Stimulated activated CD8-positive, alpha-beta memory T cell treated with anti-CD3 and anti-CD28 coated beads, Interleukin-7, amount 100 ng/mL, for 4 hours (primary cell): ENCODE results near the gene RASAL3.
"Not testable (repeated sequence)": the region's sequence is repeated elsewhere in the genome, so short reads cannot be mapped to it uniquely, and the experiment has no call there.

ENCODE experiments used
- DNase-seq, 2 donors: peaks; one replicate each; pipeline ENCODE4 v3.0.0-alpha.2; 2020; ENCODE audit warnings: low read depth in 2 of 2

The RASAL3 gene

DNA sequence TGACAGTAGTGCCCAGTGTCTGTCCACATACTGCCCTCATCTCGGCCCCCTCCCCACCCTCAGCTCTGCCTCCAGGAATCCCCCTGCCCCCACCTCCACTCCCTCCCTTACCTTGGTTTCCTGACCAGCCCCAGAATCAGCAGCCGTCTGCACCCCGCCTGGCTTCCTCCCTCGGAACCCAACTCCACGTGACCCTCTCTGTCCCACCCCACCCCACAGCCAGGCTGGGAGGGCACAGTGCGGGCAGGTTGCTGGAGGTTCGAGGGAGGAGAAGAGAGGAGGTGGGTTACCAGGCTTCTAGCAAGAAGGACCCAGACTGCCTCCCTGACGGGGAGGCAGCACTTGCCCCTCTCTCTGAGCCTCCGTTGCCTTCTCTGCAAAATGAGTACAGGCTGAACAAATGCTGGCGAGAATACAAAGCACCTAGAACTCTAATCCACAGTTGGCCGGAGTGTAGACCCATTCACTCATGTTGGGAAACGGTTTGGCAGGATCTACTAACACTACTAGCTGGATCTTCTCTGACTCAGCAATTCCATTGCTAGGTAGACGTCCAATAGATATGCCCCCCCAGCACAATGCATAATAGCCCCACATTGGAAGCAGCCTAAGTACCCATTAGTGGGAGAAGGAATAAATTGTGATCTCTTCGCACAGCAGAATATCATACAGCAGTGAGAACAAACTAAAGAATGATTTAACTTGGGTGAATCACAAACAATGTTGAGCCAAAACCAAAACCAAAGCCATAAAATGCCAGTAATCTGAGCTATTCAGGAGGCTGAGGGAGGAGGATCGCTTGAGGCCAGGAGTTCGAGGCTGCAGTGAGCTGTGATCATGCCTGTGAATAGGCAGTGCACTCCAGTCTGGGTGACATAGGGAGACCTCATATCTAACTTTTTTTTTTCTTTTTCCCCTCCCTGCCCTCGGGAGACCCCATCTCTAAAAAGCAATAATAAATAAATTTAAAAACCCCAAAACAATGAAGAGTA, at the start of gene RASAL3:
RASAL3 (minus strand) TSS at position 151 of the 992 bp plus-strand sequence. CDS start 186 bp downstream, outside the sequence.
- peak; percentile 45 to 63 for DNase-seq

GRCh38 chr19:15511671-15512424, 47.5 kb upstream of the RASAL3 start:
- no peak for DNase-seq

- no peak for DNase-seq
Observed at GRCh38 chr19:15508035-15508710, 43.8 kb upstream of the RASAL3 start, which contains the start of gene CYP4F22. TSS of gene CYP4F22 (plus strand) at chr19:15508525. CDS start at chr19:15525337, 16,812 bp downstream.

- no peak for DNase-seq
Observed at GRCh38 chr19:15507068-15508034, 43.0 kb upstream of the RASAL3 start.

DNA sequence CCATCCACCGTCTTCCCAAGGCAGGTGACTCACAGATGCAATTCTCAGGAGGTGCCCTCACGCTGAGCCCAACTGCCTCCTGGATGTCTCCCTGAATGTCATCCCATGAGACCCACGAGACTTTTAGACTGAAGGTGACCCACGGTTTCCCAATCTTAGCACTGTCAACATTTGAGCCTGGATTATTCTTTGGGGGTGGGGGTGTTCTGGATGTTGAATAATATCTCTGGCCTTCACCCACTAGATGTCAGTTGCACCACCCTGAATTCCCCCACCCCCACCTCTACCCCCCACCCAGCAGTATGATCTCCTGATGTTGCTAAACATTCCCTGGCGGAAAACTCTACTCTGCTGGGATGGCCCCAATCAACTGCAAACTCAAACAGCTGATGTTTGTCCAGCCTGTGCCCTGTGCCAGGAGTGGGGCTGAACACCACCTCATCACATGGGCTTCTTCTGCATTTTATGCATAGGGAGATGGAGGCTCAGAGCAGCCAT, 41.8 kb upstream of the RASAL3 start:
- DNase-seq = no peak

DNA sequence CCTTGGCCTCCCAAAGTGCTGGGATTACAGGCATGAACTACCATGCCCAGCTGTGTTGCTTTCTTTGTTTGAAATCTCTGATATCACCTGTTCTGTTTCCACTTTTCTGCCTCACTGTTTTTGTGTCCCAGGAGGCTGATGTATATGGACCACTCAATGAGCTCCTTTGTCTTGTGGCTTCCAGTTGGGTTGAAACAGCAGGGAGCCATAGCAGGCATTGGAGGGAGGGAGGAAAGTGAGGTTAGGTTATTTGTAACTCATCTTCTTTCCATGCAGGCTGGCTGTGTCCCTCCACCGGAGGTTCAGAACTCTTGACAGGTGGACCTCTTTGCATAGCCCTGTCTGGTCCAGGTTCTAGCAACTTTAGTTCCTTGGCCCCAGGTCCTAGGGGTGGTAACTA, 37.9 kb upstream of the RASAL3 start:
- no peak for DNase-seq

- no peak for DNase-seq
Observed at GRCh38 chr19:15501596-15501995, 37.3 kb upstream of the RASAL3 start.

GRCh38 chr19:15498910-15499309, 34.6 kb upstream of the RASAL3 start:
- no peak for DNase-seq

GRCh38 chr19:15498156-15498858, 34.0 kb upstream of the RASAL3 start:
- no peak for DNase-seq

- DNase-seq = no peak
Observed at GRCh38 chr19:15495151-15495550, 30.8 kb upstream of the RASAL3 start.

GRCh38 chr19:15488489-15489226, 24.3 kb upstream of the RASAL3 start:
- no peak for DNase-seq

DNA sequence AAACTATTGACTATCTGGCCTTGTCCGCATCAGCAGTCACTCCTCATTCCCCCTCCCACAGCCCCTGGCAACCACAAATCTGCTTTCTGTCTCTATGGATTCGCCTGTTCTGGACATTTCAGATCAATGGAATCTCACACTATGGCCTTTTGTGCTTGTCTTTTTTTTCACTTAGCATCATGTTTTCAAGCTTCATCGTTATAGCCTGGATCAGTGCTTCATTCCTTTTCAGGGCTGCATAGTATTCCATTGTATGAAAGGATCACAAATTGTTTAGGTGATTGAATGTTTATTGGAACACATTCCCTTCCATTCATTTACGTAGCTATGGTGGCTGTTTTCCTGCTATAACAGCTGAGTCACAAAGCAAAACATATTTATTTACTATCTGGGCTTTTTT, 22.7 kb upstream of the RASAL3 start:
- DNase-seq = no peak

DNA sequence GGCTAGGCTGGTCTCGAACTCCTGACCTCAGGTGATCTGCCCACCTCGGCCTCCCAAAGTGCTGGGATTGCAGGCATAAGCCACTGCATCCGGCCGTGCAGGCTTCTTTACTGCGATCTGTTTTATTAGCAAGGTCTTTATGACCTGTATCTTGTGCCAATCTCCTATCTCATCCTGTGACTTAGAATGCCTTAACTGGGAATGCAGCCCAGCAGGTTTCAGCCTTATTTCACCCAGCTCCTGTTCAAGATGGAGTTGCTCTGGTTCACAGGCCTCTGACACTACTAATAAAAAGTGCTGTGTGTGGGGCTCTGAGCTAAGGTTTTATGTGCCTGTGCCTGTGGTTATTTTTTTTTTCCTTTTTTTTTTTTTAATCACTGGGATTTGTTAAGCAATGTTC, 21.4 kb upstream of the RASAL3 start:
- DNase-seq = not testable (repeated sequence)

- not testable (repeated sequence) for DNase-seq
Observed at GRCh38 chr19:15480996-15481395, 16.7 kb upstream of the RASAL3 start.

DNA sequence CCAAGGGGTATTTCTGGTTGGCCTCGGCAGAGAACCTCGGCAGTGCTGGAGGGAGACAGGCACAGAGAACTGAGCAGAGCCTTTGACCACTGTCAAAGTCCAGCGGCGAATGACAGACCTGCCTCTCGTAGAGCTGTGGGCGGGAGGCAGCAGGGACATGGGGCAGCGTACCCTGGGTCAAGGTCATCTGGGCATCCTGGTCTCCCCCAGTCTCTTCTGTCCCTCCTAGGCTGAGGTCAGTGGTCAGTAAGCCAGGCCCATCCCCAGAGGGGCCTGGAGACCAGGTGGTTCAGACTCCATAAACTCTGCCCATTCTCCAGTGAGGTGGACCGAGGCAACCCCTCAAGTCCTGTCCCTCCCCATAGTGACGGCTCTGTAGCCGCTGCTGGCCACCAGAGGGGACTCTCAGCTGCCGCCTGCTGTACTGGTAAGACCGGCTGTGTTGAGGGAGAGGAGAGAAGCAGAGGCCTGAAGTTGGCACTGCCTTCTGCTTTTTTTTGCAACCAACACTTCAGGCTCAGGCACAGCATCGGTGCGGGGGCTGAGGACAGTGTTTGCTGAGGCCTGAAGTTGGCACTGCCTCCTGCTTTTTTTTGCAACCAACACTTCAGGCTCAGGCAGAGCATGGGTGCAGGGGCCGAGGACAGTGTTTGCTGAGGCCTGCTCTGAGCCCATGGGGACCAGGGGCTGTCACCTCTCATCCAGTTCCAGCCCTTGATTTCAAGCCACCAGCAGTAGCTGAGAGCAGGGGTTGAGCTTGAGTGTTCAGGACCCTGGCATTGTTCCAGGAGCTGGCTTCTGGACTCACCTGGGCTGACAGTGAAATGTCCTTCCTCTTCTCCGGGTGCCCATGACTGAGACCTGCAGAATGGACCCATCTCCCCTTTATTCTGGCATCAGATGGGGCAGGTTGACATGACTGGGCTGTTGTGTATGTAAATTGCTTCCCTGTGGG, 15.3 kb upstream of the RASAL3 start, which contains the start of gene PGLYRP2:
PGLYRP2 (minus strand) TSS at position 111 of the 955 bp plus-strand sequence. CDS start 130 bp downstream, outside the sequence.
- DNase-seq = no peak

- DNase-seq = no peak
Observed at GRCh38 chr19:15476325-15476724, 12.0 kb upstream of the RASAL3 start.

DNA sequence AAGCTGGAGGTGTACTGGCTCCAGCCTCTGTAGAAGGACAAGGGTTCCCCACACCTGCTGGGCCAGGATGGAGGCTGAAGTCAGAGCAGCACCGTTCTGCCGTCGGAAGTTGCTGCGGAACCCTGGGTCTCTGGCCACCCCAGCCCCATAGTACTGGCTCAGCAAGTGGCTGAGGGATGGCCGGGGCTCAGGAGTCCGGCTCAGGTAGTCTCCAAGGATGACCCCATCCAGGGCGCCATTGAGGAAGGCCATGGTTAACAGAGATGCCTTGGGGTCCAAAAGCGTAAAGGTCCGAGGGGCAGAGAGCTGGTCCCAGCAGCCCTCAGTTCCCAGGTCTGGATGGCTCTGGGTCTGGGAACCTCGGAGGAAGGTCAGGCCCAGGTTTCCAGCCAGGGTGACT, 11.3 kb upstream of the RASAL3 start:
- DNase-seq = no peak

GRCh38 chr19:15475169-15475568, 10.8 kb upstream of the RASAL3 start:
- no peak for DNase-seq
